GM10266 (cell line): ENCODE data around the gene CD99L2.

Experiments used
- DNase-seq: peaks from one replicate; pipeline ENCODE4 v3.0.0; 2012; ENCODE audit errors: extremely low spot score
- TF ChIP-seq, protein P1 (sequence below): IDR thresholded peaks from 2 replicates; pipeline ENCODE4 v1.5.1; 2012; ENCODE audit warnings: mild to moderate bottlenecking, low read depth; ENCODE audit not compliant: control insufficient read depth, insufficient read depth; ENCODE audit errors: missing control alignments

Gene CD99L2, protein sequence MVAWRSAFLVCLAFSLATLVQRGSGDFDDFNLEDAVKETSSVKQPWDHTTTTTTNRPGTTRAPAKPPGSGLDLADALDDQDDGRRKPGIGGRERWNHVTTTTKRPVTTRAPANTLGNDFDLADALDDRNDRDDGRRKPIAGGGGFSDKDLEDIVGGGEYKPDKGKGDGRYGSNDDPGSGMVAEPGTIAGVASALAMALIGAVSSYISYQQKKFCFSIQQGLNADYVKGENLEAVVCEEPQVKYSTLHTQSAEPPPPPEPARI

DNA sequence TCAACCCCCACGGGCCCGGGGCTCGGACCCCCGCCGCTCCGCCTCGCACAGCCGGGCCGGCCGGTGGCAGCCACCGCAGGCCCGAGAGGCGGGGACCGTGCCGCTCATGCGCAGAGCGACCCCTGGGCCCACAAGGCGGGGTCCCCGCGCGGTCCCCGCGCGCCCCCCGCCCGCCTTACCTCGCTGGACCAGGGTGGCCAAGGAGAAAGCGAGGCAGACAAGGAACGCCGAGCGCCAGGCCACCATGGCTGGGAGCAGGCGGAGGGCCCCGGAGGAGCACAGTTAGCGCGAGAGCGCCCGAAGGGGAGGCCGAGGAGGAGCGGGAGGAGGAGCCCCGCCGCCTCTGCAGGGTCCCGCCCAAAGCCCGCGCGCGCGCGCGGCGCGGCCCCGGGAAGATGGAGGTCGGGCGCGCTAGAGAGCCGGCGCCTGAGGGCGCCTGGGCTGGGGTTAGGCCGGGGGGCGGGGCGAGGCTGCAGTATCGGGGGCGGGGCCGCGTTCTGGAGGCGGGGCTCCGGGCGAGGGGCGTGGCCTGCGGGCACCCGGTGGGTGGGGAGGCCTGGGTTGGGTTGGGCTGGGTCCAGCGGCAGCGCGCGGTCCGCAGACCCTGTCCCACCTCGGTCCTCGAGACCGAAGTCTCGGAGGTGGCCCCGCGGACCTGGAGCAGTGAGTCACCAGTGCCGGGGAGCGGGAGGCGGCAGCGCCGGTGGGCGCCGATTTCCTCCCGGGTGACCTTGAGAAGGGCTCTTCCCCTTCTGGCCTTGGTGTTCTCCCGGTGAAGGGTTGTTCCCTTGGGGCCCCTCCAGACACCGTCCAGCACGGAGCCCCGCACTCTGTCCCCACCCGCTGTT, at the start of gene CD99L2:
Gene CD99L2 (minus strand): TSS at position 326 of the 848 bp plus-strand sequence. CDS start 80 bp downstream, at position 246.
- DNase-seq: peak; percentile 93
- TF ChIP-seq, protein P1, sequence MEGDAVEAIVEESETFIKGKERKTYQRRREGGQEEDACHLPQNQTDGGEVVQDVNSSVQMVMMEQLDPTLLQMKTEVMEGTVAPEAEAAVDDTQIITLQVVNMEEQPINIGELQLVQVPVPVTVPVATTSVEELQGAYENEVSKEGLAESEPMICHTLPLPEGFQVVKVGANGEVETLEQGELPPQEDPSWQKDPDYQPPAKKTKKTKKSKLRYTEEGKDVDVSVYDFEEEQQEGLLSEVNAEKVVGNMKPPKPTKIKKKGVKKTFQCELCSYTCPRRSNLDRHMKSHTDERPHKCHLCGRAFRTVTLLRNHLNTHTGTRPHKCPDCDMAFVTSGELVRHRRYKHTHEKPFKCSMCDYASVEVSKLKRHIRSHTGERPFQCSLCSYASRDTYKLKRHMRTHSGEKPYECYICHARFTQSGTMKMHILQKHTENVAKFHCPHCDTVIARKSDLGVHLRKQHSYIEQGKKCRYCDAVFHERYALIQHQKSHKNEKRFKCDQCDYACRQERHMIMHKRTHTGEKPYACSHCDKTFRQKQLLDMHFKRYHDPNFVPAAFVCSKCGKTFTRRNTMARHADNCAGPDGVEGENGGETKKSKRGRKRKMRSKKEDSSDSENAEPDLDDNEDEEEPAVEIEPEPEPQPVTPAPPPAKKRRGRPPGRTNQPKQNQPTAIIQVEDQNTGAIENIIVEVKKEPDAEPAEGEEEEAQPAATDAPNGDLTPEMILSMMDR: no peak

DNA sequence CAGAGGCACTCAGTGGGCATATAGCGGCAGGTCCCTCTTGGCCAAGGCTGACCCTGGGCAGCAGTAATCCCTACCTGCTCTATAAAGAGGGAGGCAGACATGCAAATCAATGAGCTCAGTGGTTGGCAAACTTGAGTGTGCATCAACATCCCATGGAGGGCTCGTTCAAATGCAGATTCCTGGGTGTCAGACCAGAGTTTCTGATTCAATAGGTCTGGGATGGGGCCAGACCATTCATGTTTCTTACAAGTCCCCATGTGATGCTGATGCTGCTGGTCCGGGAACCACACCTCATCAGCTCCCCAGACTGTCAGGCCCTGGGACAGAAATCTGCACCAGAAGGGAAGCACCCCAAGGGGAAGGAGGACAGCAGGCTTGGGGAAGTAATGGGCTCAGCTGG, 45.8 kb upstream of the CD99L2 start:
- TF ChIP-seq, protein P1: no peak
- DNase-seq: no peak

DNA sequence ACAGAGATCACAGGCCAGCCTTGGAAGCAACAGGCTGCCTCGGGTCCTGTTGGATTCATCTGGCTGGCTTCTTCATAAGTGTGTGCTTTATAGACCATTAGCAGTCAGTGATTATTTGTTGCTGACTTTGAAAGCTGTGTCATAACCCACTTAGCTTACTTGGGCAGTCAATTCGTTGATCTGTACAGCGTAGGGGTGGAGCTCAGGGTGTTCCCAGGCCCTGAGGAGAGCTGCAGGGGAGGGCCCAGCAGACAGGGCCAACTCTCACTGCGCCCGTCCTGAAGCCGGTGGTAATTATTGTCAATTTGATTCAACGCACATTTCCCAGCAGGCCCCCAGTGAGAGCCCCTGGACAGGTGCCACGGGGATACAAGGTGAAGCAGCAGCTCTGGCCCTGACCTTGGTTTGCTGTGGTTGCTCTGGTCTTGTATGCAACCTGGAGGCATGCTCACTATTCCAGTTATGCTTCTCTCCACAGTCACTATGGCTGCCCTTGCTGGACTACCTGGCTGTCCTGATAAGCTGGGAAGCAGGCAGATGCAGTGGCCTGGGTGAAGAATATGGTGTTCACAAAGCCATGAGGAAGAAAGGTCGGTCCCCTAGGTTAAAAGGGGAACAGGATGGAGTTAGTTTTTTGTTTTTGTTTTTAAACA, 44.6 kb upstream of the CD99L2 start:
- TF ChIP-seq, protein P1: no peak
- no peak for DNase-seq

DNA sequence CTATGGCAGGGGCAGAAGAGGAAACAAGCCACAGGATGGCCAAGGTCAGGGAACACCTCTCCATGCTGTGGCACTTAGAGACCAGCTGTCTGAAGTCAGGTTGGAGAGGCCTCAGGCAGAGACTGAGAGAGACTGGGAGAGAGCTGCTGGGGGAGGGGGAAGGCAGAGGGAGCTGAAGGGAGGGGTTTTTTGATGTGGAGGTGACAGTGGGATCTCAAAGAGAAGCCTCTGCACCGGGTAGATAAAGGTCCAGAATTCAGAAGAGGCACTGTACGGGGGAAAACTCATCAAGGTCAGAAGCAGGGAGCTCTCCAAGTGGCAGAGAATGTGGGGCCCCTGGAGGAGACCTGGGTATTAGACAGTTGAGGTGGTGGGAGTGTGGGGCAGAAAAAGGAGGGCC, 43.1 kb upstream of the CD99L2 start:
- TF ChIP-seq, protein P1: no peak
- no peak for DNase-seq

DNA sequence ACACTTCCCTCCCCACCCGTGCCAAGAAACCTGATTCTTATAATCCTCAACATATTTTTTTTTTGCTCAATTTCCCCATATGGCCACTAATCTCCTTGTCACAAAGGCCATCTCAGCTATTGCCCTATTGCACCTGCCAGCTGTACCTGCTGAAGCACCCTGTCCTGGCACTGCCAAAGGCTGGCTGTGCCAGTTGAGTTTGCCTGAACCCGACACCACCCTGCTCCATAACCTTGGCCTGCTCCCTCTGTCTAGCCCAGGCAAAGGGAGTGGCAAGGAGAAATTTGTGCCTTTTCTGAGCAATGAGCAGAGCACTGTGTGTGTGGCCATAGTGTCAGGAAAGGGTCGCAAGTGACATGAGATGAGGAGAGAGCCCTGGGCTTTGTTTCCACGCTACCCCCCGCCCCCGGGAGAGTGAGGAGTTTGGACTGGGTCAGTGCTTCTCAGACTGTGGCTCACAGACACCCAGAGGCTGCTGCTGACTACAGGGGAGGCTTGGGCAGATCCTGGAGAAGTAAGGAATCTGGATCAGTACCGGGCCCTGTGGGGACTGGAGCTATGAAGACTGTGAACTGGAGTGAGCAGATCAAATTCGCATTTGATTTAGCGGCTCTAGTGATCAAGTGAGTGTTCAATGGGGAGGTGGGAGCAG, 42.5 kb upstream of the CD99L2 start:
- DNase-seq: no peak
- TF ChIP-seq, protein P1: no peak

DNA sequence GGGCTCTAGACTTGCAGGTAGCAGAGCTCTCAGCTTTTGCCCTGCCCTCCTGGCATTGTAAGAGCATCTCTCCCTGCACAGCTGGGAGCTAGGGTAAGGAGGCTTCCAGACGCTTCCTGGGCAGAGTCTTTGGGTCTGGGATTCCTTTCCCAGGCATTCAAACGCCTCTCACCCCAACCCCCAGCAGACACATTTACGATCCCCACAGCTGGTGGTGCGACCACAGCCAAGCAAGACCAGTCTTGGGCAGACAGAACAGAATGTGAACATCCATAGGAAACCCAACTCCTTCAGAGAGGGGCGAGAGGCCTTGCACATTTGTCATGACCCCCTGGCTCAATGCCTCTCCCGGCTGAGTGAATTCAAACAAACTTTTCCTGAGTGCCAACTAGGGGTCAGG, 38.1 kb upstream of the CD99L2 start:
- TF ChIP-seq, protein P1: no peak
- DNase-seq: no peak

DNA sequence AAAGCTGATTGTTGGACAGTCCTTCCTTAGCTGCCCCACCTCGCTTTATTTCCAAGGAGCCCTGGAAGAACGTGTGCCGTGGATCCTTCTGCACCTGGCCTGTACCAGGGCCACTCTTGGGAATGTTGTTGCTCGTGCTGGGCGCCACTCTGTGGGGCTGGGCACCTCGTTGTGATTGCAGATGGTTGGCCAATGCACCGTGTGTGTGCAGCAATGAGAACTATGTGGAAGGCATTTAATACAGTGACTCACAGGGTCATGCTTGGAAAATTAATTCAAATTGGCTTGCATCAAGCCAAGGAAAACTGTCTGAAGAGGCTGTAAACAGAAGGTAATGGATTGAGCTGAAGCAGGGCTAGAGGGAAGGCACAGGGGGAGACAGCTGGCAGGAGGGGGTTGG, 37.0 kb upstream of the CD99L2 start:
- no peak for DNase-seq
- TF ChIP-seq, protein P1: no peak
